A549 (cell line): Measurements from ENCODE around the gene SIK3. TPM values are rescaled to one million over a fixed set of nuclear protein-coding genes. Genes with fewer than 3 reads are reported as not detected.
A peak's percentile ranks its signal among the peaks of the same experiment; 100 is the strongest.

ENCODE experiments used
- ATAC-seq, 2 experiments: fragments of 200-7000 bp in 1 of 2; fragments of >200 bp in 1 of 2; cut with Nextera tagmentation in 1 of 2; cut with Tn5 transposase in 1 of 2; 3 replicates each; pipeline versions ENCODE4 v1.8.0 to v1.9.1; 2018 to 2020; ENCODE audit warnings: mild to moderate bottlenecking in 1 of 2, moderate library complexity in 1 of 2
- CTCF ChIA-PET: fragments of 300-600 bp; sonication (Branson Sonifier 250); formaldehyde crosslinking; extraction: SDS; loops from one replicate; lab custom pipeline; 2021; ENCODE audit warnings: antibody characterized with exemption, inconsistent platforms; lab: Yijun Ruan, JAX
- POLR2A ChIA-PET: fragments of 350-600 bp; formaldehyde crosslinking; extraction: SDS; loops from one replicate; lab custom pipeline; 2021; ENCODE audit warnings: antibody characterized with exemption, inconsistent platforms; lab: Yijun Ruan, JAX
- DNase-seq, 2 experiments: peaks; one replicate each; pipeline versions ENCODE4 v3.0.0 to v3.0.0-alpha.2; 2011 to 2016; ENCODE audit warnings: low read depth in 1 of 2, low spot score in 1 of 2
- FAIRE-seq: peaks from 2 replicates; lab custom pipeline; 2011; peaks lifted over from hg19 to GRCh38; lab: Jason Lieb, UNC
- H3K27ac ChIP-seq, 2 experiments: fragments of >200 bp; sonication (Bioruptor Twin); formaldehyde crosslinking; 3 replicates each; pipeline ENCODE4 v1.5.1; 2016 to 2017
- H3K4me1 ChIP-seq: fragments of >200 bp; sonication (Bioruptor Twin); formaldehyde crosslinking; 3 replicates; pipeline ENCODE4 v1.6.1; 2016
- H3K4me2 ChIP-seq: fragments of >200 bp; sonication (Bioruptor Twin); formaldehyde crosslinking; 3 replicates; pipeline ENCODE4 v1.6.1; 2016
- H3K4me3 ChIP-seq: fragments of >200 bp; sonication (Bioruptor Twin); formaldehyde crosslinking; 3 replicates; pipeline ENCODE4 v1.5.1; 2016
- H3K9me3 ChIP-seq: fragments of >200 bp; sonication (Bioruptor Twin); formaldehyde crosslinking; 3 replicates; pipeline ENCODE4 v1.6.1; 2016
- ATOH8 ChIP-seq: fragments of 250-450 bp; sonication (Bioruptor Pico); IDR thresholded peaks from 2 replicates; pipeline ENCODE4 v1.5.0; 2020; ENCODE audit warnings: low read depth, mild to moderate bottlenecking, moderate library complexity
- CBX2 ChIP-seq: fragments of 200-600 bp; sonication (generic); IDR thresholded peaks from 2 replicates; pipeline ENCODE4 v1.6.1; 2016; ENCODE audit warnings: low read depth, mild to moderate bottlenecking, borderline replicate concordance
- CBX8 ChIP-seq: fragments of 200-600 bp; sonication (generic); IDR thresholded peaks from 2 replicates; pipeline ENCODE4 v1.6.1; 2016
- CEBPB ChIP-seq, 2 experiments: fragments of >200 bp in 1 of 2; sonication (Bioruptor Twin) in 1 of 2; formaldehyde crosslinking in 1 of 2; IDR thresholded peaks; 2 replicates each; pipeline ENCODE4 v1.6.1; 2012 to 2016
- CHD2 ChIP-seq: fragments of 150-350 bp; IDR thresholded peaks from 2 replicates; pipeline ENCODE4 v1.6.1; 2014; ENCODE audit warnings: low read length; ENCODE audit not compliant: partially characterized antibody
- EHF ChIP-seq: fragments of 250-450 bp; sonication (Bioruptor Pico); IDR thresholded peaks from 2 replicates; pipeline ENCODE4 v1.5.0; 2020; ENCODE audit warnings: mild to moderate bottlenecking
- EHMT2 ChIP-seq: fragments of 200-600 bp; sonication (generic); IDR thresholded peaks from 2 replicates; pipeline ENCODE4 v1.6.1; 2016; ENCODE audit warnings: antibody characterized with exemption, low read depth, mild to moderate bottlenecking, moderate library complexity
- ELK1 ChIP-seq: fragments of 150-350 bp; IDR thresholded peaks from 2 replicates; pipeline ENCODE4 v1.6.1; 2014; ENCODE audit warnings: low read depth, mild to moderate bottlenecking, low read length
- EP300 ChIP-seq, 2 experiments: fragments of >200 bp; sonication (Bioruptor Twin); formaldehyde crosslinking; IDR thresholded peaks; 2 replicates in 1 of 2; 3 replicates in 1 of 2; pipeline ENCODE4 v1.6.1; 2016 to 2017
- FOSB ChIP-seq: fragments of 250-450 bp; sonication (Bioruptor Pico); IDR thresholded peaks from 2 replicates; pipeline ENCODE4 v1.5.0; 2020; ENCODE audit warnings: mild to moderate bottlenecking, moderate library complexity
- HDAC2 ChIP-seq: fragments of 200-600 bp; sonication (generic); IDR thresholded peaks from 2 replicates; pipeline ENCODE4 v1.6.1; 2016
- HEYL ChIP-seq: fragments of 250-450 bp; sonication (Bioruptor Pico); IDR thresholded peaks from 2 replicates; pipeline ENCODE4 v1.8.0; 2021; ENCODE audit warnings: mild to moderate bottlenecking, moderate library complexity
- HOXA7 ChIP-seq: fragments of 250-450 bp; sonication (Bioruptor Pico); IDR thresholded peaks from 2 replicates; pipeline ENCODE4 v1.5.0; 2020; ENCODE audit warnings: mild to moderate bottlenecking, moderate library complexity
- HOXB5 ChIP-seq: fragments of 250-450 bp; sonication (Bioruptor Pico); IDR thresholded peaks from 2 replicates; pipeline ENCODE4 v1.5.0; 2020; ENCODE audit warnings: mild to moderate bottlenecking, moderate library complexity
- JUN ChIP-seq, 2 experiments: fragments of >200 bp; sonication (Bioruptor Twin); formaldehyde crosslinking; IDR thresholded peaks; 2 replicates in 1 of 2; 3 replicates in 1 of 2; pipeline ENCODE4 v1.6.1; 2016 to 2017
- JUNB ChIP-seq: fragments of >200 bp; sonication (Bioruptor Twin); formaldehyde crosslinking; IDR thresholded peaks from 2 replicates; pipeline ENCODE4 v1.6.1; 2016
- KDM1A ChIP-seq: fragments of 200-600 bp; sonication (generic); IDR thresholded peaks from 2 replicates; pipeline ENCODE4 v1.6.1; 2016; ENCODE audit warnings: low read depth, mild to moderate bottlenecking
- MAX ChIP-seq: IDR thresholded peaks from 2 replicates; pipeline ENCODE4 v1.6.1; 2012
- NPAS2 ChIP-seq: fragments of 250-450 bp; sonication (Bioruptor Pico); IDR thresholded peaks from 2 replicates; pipeline ENCODE4 v1.8.0; 2022; ENCODE audit warnings: mild to moderate bottlenecking, moderate library complexity, borderline replicate concordance
- NR3C1 ChIP-seq: fragments of >200 bp; sonication (Bioruptor Twin); formaldehyde crosslinking; IDR thresholded peaks from 3 replicates; pipeline ENCODE4 v1.6.1; 2017
- PHF8 ChIP-seq: fragments of 200-600 bp; sonication (generic); IDR thresholded peaks from 2 replicates; pipeline ENCODE4 v1.6.1; 2016; ENCODE audit warnings: low read depth, mild to moderate bottlenecking, antibody characterized with exemption, moderate library complexity, borderline replicate concordance
- RARB ChIP-seq: fragments of 250-450 bp; sonication (Bioruptor Pico); IDR thresholded peaks from 2 replicates; pipeline ENCODE4 v1.8.0; 2021; ENCODE audit warnings: mild to moderate bottlenecking, moderate library complexity
- RCOR1 ChIP-seq: fragments of 150-350 bp; IDR thresholded peaks from 2 replicates; pipeline ENCODE4 v1.6.1; 2014; ENCODE audit warnings: antibody characterized with exemption, low read length, low read depth
- RFX5 ChIP-seq: fragments of 450-650 bp; IDR thresholded peaks from 2 replicates; pipeline ENCODE4 v1.7.1; 2014; ENCODE audit warnings: antibody characterized with exemption, mild to moderate bottlenecking, moderate library complexity
- RNF2 ChIP-seq: fragments of 200-600 bp; sonication (generic); IDR thresholded peaks from 2 replicates; pipeline ENCODE4 v1.6.1; 2016; ENCODE audit warnings: low read depth, mild to moderate bottlenecking, antibody characterized with exemption, moderate library complexity, borderline replicate concordance
- SMC3 ChIP-seq: fragments of >200 bp; sonication (Bioruptor Twin); formaldehyde crosslinking; IDR thresholded peaks from 3 replicates; pipeline ENCODE4 v1.6.1; 2018; ENCODE audit warnings: inconsistent platforms
- TFCP2L1 ChIP-seq: fragments of 250-450 bp; sonication (Bioruptor Pico); IDR thresholded peaks from 2 replicates; pipeline ENCODE4 v1.5.0; 2021; ENCODE audit warnings: mild to moderate bottlenecking
- USF2 ChIP-seq: fragments of 450-650 bp; IDR thresholded peaks from 2 replicates; pipeline ENCODE4 v1.6.1; 2014; ENCODE audit warnings: antibody characterized with exemption
- ZC3H11A ChIP-seq: fragments of 450-650 bp; IDR thresholded peaks from 2 replicates; pipeline ENCODE4 v1.6.1; 2014; ENCODE audit warnings: antibody characterized with exemption, mild to moderate bottlenecking
- ZFP36 ChIP-seq: fragments of 450-650 bp; IDR thresholded peaks from 2 replicates; pipeline ENCODE4 v1.6.1; 2014; ENCODE audit warnings: borderline replicate concordance; ENCODE audit not compliant: partially characterized antibody
- ZNF302 ChIP-seq: fragments of 250-450 bp; sonication (Bioruptor Pico); IDR thresholded peaks from 2 replicates; pipeline ENCODE4 v1.9.0; 2021; ENCODE audit warnings: inconsistent platforms, mild to moderate bottlenecking, moderate library complexity
- whole genome bisulfite sequencing: methylation state at CpG from one replicate; pipeline ENCODE4 v1.1.6; 2017; ENCODE audit errors: missing lambda C conversion rate; 5-methylcytosine and 5-hydroxymethylcytosine counted together
- polyA plus RNA-seq, 4 experiments: library from polyadenylated mRNA; depleted of rRNA in 3 of 4; stranded (reverse); fragments of >200 nt; fragmentation: RNase III in 1 of 4; extraction: RNeasy Plus Mini Kit Qiagen cat#74134 plus additional on column Dnase treatment in 1 of 4; gene quantifications; 2 replicates in 3 of 4; 3 replicates in 1 of 4; pipeline ENCODE4 v1.2.3, GENCODE V29; 2011 to 2017

The SIK3 gene
- polyA plus RNA-seq, 2 of the 4 experiments (the other 2 are of a cell fraction), result 8.2 to 9.0 TPM

GRCh38 chr11:116946414-116946813, 151.8 kb downstream of the SIK3 start:
- FAIRE-seq (no peak), ATAC-seq (no peak; a peak in 1 of 6 replicates), DNase-seq (peak in 1 of 2 experiments; percentile 6)
- Histone ChIP-seq H3K27ac (no peak overlapping the region), H3K4me3 (no peak overlapping the region), H3K4me1 (peaks cover 18% of the 10 kb centered on the region), H3K9me3 (no peaks in the 10 kb centered on the region), H3K4me2 (no peak overlapping the region)
- CTCF ChIA-PET, result interaction anchor here (0.8 kb wide), 1 partner anchor 66 kb away, joined by 4 read pairs; no protein-coding TSS in a partner anchor
- WGBS, result 70% methylated on average over 3 of the region's 3 CpGs
- POLR2A ChIA-PET, result no interaction called here
- no peak for TF ChIP-seq ZC3H11A
- TF ChIP-seq CHD2, result no peak
- no peak for TF ChIP-seq HEYL (CRISPR knock-in tag)
- no peak for TF ChIP-seq CBX8
- TF ChIP-seq SMC3, result no peak
- no peak for TF ChIP-seq TFCP2L1 (CRISPR knock-in tag)
- no peak for TF ChIP-seq ELK1
- TF ChIP-seq HDAC2, result no peak
- no peak for TF ChIP-seq EHMT2
- TF ChIP-seq NR3C1, result no peak
- TF ChIP-seq NPAS2 (CRISPR knock-in tag), result no peak
- no peak for TF ChIP-seq RCOR1
- TF ChIP-seq EP300 (IDR thresholded peaks at IDR 0.05), result no peak
- TF ChIP-seq CEBPB (IDR thresholded peaks at IDR 0.05), result no peak
- no peak for TF ChIP-seq MAX

- DNase-seq, result no peak
- 96% methylated on average over 1 of the region's 1 CpG for WGBS
- TF ChIP-seq PHF8 (no peak), HDAC2 (no peak), HEYL (CRISPR knock-in tag) (no peak), EHF (CRISPR knock-in tag) (no peak), HOXB5 (no peak), TFCP2L1 (CRISPR knock-in tag) (no peak), FOSB (CRISPR knock-in tag) (no peak), RARB (no peak), RNF2 (no peak), ZFP36 (no peak), KDM1A (no peak), CBX2 (no peak), JUNB (no peak), RFX5 (no peak), JUN (IDR thresholded peaks at IDR 0.05) (no peak), USF2 (no peak), ATOH8 (CRISPR knock-in tag) (no peak), ZNF302 (CRISPR knock-in tag) (no peak), HOXA7 (CRISPR knock-in tag) (no peak)
- TF ChIP-seq, all 56 proteins: peak for 0
- FAIRE-seq, result no peak
- no peak overlapping the region for H3K4me3 ChIP-seq
- no peak for ATAC-seq
- H3K4me2 ChIP-seq, result no peak overlapping the region
- no peaks in the 10 kb centered on the region for H3K9me3 ChIP-seq
- H3K4me1 ChIP-seq, result no peaks in the 10 kb centered on the region
- CTCF ChIA-PET, result no interaction called here
- H3K27ac ChIP-seq, result no peak overlapping the region
- POLR2A ChIA-PET, result no interaction called here
Observed at GRCh38 chr11:116939499-116939898, 158.7 kb downstream of the SIK3 start.
